KMS-11 (cell line): ENCODE results near the gene WFIKKN1.

ENCODE experiments used
- H2AFZ ChIP-seq: fragments of 200-600 bp; sonication (generic); 2 replicates; pipeline ENCODE4 v1.6.1; 2016; ENCODE audit warnings: antibody characterized with exemption, mixed run types, low read depth
- H3K27ac ChIP-seq: fragments of 200-600 bp; sonication (generic); 2 replicates; pipeline ENCODE4 v1.6.1; 2016; ENCODE audit warnings: mild to moderate bottlenecking, mixed run types
- H3K27me3 ChIP-seq: fragments of 200-600 bp; sonication (generic); 2 replicates; pipeline ENCODE4 v1.6.1; 2017; ENCODE audit warnings: mild to moderate bottlenecking, low read depth, mixed run types, moderate library complexity; ENCODE audit not compliant: insufficient read depth
- H3K36me3 ChIP-seq: fragments of 200-600 bp; sonication (generic); 2 replicates; pipeline ENCODE4 v1.6.1; 2017; ENCODE audit warnings: mild to moderate bottlenecking, mixed run types; ENCODE audit not compliant: insufficient read depth
- H3K4me1 ChIP-seq: fragments of 200-600 bp; sonication (generic); 2 replicates; pipeline ENCODE4 v1.6.1; 2016; ENCODE audit warnings: mild to moderate bottlenecking, low read depth, mixed run types; ENCODE audit not compliant: poor library complexity, severe bottlenecking
- H3K4me2 ChIP-seq: fragments of 200-600 bp; sonication (generic); 2 replicates; pipeline ENCODE4 v1.7.0; 2016; ENCODE audit warnings: mild to moderate bottlenecking, mixed run types
- H3K4me3 ChIP-seq: fragments of 200-600 bp; sonication (generic); IDR thresholded peaks from 2 replicates; pipeline ENCODE4 v1.6.1; 2017; ENCODE audit warnings: low read depth, low read length, mixed read lengths; ENCODE audit not compliant: insufficient read depth
- H3K79me2 ChIP-seq: fragments of 200-600 bp; sonication (generic); 2 replicates; pipeline ENCODE4 v1.6.1; 2016; ENCODE audit warnings: low read depth, mixed run types; ENCODE audit not compliant: insufficient read depth
- H3K9ac ChIP-seq: fragments of 200-600 bp; sonication (generic); 2 replicates; pipeline ENCODE4 v1.6.1; 2016; ENCODE audit warnings: mild to moderate bottlenecking, mixed run types
- H4K20me1 ChIP-seq: fragments of 200-600 bp; sonication (generic); 2 replicates; pipeline ENCODE4 v1.6.1; 2016; ENCODE audit warnings: mild to moderate bottlenecking, mixed run types; ENCODE audit not compliant: insufficient read depth
- TF ChIP-seq, protein P1 (sequence below): fragments of 200-600 bp; sonication (generic); conservative IDR thresholded peaks from 2 replicates; pipeline ENCODE4 v1.6.1; 2017; ENCODE audit warnings: low read depth, mild to moderate bottlenecking, antibody characterized with exemption, low read length, moderate library complexity, mixed read lengths

WFIKKN1 gene

GRCh38 chr16:660132-660458 lies 29.3 kb downstream of the WFIKKN1 start:
- no peaks in the 10 kb centered on the region for H3K79me2 ChIP-seq
- TF ChIP-seq, protein P1, sequence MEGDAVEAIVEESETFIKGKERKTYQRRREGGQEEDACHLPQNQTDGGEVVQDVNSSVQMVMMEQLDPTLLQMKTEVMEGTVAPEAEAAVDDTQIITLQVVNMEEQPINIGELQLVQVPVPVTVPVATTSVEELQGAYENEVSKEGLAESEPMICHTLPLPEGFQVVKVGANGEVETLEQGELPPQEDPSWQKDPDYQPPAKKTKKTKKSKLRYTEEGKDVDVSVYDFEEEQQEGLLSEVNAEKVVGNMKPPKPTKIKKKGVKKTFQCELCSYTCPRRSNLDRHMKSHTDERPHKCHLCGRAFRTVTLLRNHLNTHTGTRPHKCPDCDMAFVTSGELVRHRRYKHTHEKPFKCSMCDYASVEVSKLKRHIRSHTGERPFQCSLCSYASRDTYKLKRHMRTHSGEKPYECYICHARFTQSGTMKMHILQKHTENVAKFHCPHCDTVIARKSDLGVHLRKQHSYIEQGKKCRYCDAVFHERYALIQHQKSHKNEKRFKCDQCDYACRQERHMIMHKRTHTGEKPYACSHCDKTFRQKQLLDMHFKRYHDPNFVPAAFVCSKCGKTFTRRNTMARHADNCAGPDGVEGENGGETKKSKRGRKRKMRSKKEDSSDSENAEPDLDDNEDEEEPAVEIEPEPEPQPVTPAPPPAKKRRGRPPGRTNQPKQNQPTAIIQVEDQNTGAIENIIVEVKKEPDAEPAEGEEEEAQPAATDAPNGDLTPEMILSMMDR = no peak
- no peaks in the 10 kb centered on the region for H3K36me3 ChIP-seq
- peaks cover 20% of the 10 kb centered on the region for H3K4me1 ChIP-seq
- peak overlapping the region; percentile 50 for H3K27ac ChIP-seq
- peak overlapping the region; percentile 55 for H3K4me2 ChIP-seq
- H4K20me1 ChIP-seq = no peaks in the 10 kb centered on the region
- no peak overlapping the region for H3K4me3 ChIP-seq
- H3K9ac ChIP-seq = peak overlapping the region; percentile 43; the same call in 1 of the 2 replicates
- H3K27me3 ChIP-seq = no peaks in the 10 kb centered on the region
- peak overlapping the region; percentile 49; the same call in 1 of the 2 replicates for H2AFZ ChIP-seq

- Histone ChIP-seq H3K27me3 (no peaks in the 10 kb centered on the region), H3K4me2 (peak overlapping the region; percentile 55), H3K4me3 (no peak overlapping the region), H3K79me2 (no peaks in the 10 kb centered on the region), H2AFZ (peak overlapping the region; percentile 49; the same call in 1 of the 2 replicates), H3K27ac (peak overlapping the region; percentile 50), H3K4me1 (peaks cover 20% of the 10 kb centered on the region), H4K20me1 (no peaks in the 10 kb centered on the region), H3K36me3 (no peaks in the 10 kb centered on the region), H3K9ac (peak overlapping the region; percentile 43; the same call in 1 of the 2 replicates)
- TF ChIP-seq, protein P1 = no peak; the same call in 1 of the 2 replicates
These were observed 29.8 kb downstream of the WFIKKN1 start for GRCh38 chr16:660459-661183.

DNA sequence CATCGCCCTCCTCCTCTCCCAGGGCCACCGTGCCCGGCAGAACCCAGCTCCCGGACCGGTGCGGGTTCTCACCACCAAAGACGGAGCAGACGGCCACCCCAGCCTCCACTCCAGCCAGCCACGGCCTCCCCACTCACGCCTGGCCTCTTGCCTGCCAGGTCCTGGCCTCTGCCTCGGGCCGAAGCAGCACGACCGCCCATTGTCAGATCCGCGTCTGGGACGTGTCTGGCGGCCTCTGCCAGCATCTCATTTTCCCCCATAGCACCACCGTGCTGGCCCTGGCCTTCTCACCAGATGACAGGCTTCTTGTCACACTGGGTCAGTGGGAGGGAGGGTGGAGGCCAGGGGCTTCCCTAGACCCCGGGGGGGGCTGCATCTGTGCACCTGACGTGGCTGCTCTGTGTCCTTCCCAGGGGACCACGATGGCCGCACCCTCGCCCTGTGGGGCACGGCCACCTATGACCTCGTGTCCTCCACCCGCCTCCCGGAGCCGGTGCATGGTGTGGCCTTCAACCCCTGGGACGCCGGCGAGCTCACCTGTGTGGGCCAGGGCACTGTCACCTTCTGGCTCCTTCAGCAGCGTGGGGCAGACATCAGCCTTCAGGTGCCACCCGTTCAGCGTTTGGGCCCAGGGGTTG lies 30.5 kb downstream of the WFIKKN1 start:
- H3K4me2 ChIP-seq = peak overlapping the region; percentile 49
- H3K9ac ChIP-seq = no peak overlapping the region
- H4K20me1 ChIP-seq = no peaks in the 10 kb centered on the region
- no peaks in the 10 kb centered on the region for H3K36me3 ChIP-seq
- no peak overlapping the region for H3K4me3 ChIP-seq
- H3K27me3 ChIP-seq = no peaks in the 10 kb centered on the region
- TF ChIP-seq, protein P1 = peak; percentile 30; the same call in 1 of the 2 replicates
- no peaks in the 10 kb centered on the region for H3K79me2 ChIP-seq
- H3K27ac ChIP-seq = no peak overlapping the region
- peak overlapping the region; percentile 27; the same call in 1 of the 2 replicates for H2AFZ ChIP-seq
- H3K4me1 ChIP-seq = peaks cover 20% of the 10 kb centered on the region

DNA sequence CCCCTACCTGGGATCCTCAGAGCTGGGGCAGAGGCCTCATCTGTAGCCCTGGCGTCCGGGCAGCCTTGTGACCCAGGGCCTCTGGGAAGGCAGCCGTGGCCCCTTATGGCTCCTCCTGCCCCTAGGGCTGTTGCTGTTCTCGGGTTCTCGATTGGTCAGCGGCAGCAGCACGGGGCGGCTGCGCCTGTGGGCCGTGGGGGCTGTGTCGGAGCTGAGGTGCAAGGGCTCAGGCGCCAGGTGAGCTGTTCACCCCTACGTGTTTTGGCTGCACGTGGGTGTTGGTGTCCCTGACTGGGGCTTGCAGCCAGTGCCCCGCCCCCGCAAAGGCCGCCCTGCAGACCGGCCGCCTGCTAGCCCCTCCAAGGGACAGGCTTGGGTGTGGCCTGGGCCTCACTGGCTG lies 31.3 kb downstream of the WFIKKN1 start:
- Histone ChIP-seq H2AFZ (no peak overlapping the region), H3K9ac (no peak overlapping the region), H3K27ac (no peak overlapping the region), H4K20me1 (no peaks in the 10 kb centered on the region), H3K4me1 (peaks cover 20% of the 10 kb centered on the region), H3K36me3 (no peaks in the 10 kb centered on the region), H3K27me3 (no peaks in the 10 kb centered on the region), H3K79me2 (no peaks in the 10 kb centered on the region), H3K4me3 (no peak overlapping the region), H3K4me2 (no peak overlapping the region)
- TF ChIP-seq, protein P1 = no peak
